Stimulated activated CD4-positive, alpha-beta T cell treated with anti-CD3 and anti-CD28 coated beads, Interleukin-15, amount 100 ng/mL, for 48 hours (primary cell): ENCODE data around the gene CYGB.
"Not testable (repeated sequence)": the region's sequence is repeated elsewhere in the genome, so short reads cannot be mapped to it uniquely, and the experiment has no call there.

Source experiments
- DNase-seq, 2 donors: peaks; one replicate each; pipeline ENCODE4 v3.0.0-alpha.2; 2020; ENCODE audit warnings: low read depth in 2 of 2

Gene CYGB

DNA sequence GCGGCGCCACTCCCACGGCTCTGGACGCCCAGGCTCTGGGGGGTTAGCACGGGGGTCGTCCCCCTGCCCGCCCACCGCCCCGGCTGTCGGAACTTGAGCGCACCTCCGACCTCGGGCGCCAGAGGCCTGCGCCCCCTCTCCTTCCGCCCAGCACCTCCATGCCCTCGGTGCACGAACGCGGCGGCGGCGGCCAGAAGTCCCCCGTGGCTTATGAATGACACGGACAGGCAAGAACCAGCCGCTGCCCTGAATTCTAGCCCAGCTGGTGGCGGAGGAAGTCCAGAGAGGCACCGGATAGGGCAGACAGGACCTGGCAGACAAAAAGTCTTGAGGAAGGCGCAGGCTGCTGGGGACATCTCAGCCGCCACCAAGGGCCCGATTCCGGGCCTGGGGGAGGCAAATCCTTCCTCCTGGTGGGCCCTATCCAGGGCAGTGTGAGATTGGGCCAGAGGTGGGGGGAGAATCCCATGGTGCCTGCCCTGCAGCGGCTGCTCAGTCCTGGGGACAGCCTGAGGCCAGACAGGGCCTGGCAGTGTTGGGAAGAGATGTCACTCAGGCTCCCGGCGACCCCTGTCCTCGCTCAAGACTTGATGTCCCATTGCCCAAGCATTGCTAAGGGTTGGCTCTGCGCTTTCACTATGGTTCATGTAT, 897 bp upstream of the CYGB start:
- no peak for DNase-seq

DNA sequence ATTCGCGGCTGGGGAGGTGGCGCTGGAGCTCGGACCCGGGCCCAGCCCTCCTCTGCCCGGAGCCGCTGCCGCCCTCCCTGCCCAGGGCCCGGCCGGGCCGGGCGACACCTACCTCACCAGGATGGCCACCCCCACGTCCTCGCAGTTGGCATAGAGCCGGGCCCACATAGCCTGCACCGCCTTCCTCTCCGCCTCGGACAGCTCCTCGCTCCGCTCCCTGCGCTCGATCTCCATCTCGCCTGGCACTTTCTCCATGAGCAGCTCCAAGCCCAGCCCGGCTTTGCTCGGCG, 276 bp downstream of the CYGB start:
- DNase-seq = no peak

DNA sequence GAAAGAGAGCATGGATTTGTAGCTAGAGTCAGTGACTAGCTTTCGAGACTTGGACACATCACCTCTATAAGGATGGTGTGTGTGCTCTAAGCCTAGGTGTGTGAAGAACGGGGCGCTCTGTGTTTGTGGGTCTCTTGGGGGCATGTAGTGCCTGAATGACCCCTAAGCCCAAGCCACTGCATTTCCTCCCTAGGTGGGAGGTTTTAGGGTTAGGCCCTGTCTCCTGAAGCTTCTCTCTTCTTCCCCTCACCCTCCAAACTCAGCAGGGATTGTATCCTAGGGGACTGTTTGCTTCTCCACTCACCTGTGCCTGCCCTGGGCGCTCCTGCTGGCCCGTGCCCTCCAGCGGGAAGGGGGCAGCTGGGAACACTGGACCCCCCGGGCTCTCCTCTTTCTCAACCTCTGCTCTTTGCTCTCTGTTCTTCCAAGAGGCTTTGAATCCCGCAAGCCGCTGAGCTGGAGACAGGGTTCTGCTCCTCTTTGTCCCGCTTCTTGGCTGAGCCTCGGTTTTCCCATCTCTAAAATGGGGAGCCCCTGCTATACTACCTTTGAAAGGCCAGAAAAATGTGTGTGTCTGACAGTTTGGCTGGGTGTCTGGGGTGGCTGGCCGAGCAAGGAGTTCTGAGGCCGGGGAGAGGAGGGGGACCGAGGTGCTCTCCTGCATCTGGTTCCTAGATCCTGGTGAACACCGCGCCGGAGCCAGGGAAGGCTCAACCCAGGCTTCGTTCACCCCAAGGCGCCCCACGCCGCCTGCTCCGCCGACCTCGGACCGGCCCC, 810 bp downstream of the CYGB start:
- DNase-seq = no peak

DNA sequence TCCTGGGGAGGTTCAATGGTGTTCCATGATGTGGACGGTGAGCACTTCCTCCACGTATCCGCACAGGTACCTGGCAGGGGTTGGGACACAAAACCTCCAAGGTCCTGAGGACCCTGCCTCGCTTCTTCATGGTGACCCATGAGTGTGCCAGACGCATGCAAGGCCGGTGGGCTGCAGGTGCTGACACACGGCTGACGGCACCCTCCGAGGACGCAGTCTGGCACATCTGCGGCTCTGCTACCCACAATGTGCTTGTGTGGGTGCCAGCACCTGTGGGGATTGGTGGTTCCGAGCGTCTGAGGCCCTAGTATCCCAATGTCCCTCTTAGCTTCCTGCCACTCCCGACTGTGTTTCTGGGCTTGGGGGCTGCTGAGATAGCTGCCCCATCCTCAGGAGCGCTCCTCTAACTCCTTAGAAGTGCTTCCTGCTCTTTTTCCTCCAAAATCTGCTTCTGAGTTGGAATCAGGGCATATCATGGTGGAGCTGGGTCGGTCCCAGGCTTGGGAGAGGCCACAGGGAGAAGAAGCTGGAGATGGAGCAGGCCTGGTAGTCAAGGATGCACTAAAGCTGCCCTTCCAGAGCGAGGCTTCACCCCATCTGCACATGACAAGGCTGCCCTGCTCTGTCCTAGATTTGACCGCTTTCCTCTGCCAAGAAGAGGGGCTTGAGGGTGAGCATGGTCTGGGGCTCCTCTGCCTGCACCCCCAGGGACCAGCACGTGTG, 1.6 kb downstream of the CYGB start:
- no peak for DNase-seq

DNA sequence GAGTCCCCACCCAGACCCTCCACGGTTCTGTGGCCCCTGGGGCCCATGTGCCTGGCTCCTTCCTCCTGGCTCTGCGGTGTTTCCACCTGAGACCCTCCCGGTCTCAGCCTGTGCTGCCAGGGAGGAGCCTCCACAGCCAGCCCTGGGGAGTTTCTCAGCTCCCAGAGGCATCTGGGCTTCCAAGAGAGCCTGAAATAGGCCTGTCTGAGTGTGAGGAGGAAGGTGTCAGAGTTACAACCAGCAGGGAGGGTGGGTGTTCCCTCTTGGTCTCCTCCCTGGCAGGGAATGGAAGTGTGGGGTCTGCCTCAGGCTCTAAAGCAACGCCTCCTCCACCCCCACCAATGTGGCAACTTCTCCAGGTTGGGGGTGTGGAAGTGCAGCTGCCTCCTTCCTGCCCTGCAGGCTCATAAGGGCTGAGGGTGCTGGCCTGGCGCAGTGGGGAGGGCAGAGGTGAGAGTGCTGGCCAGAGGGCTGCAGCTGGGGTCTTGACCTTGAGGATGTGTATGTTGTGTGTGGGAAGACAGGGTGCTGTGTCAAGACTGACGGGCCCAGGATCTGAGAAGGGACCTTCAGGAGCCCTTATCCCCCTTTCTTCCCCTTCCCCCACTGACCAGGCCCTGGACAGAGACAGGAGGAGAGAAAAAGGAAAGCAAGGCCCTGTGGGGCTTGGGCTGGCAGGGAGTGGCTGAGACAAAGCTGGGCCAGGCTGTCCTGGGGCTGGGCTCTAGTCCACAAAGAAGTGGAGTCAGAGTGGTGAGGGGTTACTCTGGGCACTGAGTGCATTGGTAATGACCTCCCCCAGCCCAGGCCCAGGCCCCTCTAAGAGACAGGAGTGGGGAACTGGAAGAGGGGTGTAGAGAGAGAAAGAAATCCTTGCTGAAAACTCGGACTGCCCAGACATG, 2.4 kb downstream of the CYGB start:
- no peak for DNase-seq

DNA sequence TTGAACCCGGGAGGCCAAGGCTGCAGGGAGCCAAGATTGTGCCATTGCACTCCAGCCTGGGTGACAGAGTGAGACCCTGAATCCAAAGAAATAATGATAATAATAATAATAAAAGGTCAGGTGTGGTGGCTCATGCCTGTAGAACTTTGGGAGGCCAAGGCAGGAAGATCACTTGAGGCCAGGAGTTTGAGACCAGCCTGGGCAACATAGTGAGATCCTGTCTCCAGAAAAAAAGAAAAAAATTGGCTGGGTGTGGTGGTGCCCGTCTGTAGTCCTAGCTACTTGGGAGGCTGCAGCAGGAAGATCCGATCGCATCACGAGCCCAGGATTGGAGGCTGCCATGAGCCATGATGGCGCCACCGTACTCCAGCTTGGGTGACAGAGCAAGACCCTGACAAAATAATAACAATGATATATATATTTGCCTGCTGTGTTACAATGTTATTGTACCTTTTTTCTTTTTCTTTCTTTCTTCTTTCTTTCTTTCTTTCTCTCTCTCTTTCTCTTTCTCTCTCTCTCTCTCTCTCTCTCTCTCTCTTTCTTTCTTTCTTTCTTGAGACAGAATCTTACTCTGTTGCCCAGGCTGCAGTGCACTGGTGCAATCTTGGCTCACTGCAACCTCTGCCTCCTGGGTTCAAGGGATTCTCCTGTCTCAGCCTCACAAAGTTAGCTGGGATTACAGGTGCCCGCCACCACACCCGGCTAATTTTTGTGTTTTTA, 3.7 kb downstream of the CYGB start:
- DNase-seq = not testable (repeated sequence)

DNA sequence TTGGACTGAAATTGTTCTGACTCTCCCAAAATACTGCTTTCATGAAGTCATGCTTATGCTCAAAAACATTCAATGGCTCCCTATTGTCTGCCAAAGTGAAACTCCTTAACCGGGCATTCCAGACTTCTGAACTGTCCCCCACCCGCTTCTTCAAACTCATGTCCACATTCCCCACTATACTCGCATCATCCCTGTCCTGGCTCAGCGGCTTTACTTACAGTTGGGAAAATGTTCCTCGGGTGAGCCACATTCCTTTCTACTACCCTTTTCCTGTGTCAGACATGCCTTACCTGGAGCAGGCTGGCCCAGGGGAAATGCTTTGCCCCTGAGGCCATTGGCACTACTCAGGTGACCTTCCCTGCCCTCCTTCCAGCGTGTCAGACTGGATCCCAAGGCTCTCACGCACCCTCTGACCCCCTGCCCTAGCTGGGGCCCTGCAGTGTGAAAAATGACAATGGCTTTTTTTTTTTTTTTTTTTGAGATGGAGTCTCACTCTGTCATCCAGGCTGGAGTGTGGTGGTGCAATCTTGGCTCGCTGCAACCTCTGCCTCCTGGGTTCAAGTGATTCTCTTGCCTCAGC, 5.3 kb downstream of the CYGB start:
- no peak for DNase-seq

DNA sequence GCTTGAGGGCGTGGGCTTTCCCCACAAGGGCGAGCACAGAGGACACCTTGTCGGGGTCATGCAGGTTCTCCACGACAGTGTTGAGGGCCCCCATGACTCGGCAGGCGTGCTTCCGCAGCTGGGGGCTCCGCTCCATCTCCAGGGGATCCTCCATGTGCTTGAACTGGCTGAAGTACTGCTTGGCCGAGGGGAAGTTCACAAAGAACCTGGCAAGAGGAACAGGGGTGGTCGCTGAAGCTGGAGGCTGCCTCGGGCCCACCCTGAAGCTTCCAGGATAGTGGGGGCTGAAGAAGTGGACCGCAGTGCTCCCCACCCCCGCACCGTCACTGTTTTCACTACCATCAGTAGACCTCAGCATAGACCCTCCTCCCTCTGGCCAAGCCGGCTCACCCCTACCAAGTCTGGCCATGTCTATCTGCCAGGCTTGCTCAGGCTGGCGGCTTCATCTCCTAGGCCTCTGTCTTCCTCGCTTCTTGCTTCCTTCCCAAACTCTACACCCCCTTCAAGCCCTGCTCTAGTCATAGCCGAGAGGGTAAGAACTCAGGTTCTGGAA, 5.9 kb downstream of the CYGB start:
- DNase-seq = no peak

DNA sequence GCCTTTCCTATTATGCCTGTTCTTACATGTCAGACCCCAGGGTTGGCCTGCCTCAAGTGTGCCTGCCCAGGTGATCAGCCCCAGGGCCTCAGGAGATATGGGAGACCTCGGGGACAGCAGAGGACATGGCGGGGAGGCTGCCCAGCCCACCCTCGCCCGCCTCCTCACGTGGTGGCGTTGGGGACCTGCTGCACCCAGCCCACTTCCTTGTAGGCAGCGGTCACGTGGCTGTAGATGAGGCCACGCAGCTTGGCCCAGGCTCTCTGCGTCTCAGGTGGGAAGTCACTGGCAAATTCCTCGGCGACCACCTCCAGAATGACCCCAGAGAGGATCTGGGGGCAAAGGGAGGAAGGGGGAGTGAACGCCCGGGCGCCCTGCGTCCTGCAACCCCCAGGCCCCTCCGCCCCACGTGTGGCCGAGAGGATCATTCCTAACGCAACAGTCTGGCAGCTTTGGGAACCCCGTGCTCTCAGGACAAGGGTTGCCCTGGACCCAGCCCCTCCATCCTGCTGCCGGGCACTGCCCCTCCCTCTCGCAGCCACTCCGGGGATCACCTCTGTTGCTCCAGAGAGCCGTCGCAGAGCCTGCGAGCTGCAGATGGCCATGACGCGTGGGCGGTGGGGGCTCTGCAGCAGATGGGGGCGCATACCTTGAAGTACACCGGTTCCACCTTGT, 6.6 kb downstream of the CYGB start:
- DNase-seq = no peak

DNA sequence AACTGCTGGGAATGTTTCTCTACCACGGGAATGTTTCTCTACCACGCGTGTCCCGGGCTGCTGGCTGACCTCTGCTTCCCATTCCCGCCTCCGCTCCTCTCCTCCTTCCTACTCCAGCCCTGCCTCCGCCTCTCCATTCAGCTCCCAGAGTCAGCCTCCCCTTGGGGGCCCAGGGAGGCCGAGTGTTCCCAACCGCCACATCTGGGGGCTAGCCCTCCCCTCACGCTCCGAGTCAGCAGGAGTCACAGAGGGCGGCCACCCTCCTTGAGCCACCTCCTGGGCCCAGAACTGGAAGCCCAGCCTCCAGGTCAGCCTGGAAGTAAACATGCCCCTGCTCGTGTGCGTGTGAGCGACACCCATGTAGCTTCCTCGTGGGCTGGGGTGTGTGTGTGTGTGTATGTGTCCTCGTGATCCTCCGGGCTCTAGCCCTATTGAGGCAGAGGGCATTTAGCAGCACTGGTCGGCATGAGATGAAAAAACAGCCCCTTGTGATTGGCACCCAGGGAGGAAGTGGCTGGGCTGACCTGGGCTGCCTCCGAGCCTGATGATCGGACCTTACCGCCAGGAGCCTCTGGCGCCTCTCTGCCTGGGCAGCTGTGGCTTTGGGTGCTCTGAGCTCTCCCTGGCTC, 7.3 kb downstream of the CYGB start:
- DNase-seq = no peak

DNA sequence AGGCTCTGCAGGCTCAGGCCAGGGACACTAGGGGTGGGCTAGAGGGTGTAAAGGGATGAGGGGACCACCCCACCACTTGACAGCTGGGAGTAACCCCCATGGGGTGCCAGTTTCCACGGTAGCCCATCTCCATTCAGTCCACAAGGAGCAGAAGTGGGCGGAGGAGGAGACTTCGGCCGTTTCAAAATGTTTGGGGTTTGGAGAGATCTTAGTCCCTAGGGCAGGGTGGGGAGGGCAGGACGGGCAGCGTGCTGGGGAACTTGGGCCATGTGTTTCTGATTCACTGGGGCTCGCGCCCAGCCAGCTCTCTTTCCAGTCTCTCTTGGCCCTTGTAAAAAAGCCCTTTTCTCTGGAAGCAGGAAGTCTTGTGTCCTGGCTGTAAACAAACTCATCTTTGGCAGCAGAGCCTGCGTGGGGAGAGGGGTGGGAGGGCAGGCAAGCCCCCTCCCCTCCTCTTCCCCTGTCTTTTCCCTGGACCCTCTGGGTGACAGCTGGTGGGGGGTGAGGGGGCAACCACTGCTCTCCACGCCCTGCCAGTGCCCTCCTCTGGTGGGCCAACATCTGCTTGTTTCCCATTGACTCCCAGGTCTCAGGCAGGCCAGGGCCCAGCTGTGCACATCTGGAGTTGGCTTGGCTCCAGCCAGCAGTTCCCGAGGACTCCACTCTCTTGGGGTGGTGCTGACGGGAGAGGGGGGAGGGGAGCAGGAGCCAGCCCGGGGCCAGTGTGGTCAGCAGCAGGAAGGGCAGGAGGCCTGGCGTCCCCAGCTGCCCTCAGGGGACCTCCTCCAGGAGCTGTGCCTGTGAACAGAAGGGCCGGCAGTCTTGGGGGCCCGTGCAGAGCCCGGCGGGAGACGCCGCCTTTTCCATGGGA, 8.1 kb downstream of the CYGB start:
- no peak for DNase-seq

DNA sequence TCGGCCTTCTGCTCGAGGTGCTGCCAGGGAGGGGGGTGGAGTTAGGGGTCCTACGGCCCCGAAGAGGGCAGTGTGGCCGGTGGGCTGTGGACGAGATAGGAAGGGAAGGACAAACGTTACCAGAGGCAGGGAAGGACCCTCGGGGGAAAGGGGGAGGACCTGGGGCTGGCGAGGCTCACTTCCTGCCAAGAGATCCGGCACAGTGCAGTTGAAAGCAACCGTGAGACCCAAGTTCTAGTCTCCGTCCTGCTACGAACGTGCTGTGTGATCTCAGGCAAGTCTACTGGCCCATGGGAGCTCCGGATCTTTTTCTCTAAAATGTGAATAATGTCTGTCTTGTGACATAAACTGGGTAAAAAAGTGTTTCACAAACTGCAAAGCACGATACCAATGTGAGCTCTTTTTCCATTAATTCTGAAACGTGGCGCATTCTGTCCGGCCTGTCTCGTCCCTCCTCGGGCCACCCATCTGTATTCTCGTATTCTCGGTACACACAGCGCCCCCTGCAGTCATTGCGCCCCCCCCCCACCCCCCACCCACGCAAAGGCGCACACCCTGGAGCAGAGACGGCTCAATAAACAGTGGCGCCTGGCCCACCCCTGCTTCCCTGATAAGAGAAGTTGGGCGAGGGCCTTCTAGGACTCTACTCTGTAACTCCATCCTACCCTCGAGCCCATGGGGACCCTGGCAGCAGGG, 8.8 kb downstream of the CYGB start:
- DNase-seq = no peak

DNA sequence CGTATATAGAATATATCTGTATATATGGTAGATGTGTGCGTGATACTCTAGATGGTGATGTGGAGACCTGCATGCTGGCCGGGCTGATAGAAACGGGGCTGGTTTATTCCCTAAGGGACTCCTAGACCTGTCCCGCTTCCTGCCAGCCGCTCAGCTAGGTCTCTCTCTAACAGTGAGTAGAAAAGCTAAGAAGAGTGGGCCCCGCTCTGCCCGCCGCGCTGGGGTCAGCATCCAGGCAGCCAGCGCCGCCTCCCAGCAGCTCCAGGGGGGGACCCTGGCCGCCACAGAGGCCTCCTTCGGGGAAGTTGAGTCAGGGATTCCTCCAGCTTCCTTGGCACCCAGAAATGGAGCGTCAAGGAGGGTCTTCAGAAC, 9.4 kb downstream of the CYGB start:
- DNase-seq = no peak

DNA sequence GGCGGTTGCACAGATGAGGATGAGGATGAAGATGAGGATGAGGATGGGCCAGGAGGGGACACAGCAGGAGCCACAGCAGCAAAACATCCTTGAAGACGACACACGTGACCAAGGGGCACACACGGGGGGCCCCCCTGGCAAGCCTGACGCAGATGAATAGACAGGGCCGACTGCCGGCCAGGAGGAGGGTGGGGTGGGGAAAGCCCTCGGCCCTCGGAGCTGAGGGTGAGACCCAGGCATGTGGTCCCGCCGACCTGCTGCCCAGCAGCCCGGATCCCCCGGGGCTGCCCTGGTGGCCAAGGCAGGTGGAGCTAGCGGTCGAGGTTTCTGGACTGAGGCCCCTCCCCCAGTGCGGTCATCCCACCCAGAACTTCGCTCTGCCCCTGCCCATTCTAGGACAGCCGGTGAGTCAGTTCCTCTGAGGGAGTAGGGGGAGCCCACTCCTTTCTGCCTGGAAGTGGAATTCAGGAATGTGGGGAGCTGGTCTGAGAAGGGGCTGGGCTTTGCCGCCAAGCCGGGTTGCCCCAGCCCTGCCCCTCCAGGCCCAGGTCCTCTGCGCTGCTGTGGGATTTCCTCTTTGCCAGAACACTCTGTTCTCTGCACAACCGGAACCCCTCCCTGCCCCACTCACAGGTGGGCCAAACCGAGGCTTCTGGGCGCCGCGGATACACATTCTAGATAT, 9.9 kb downstream of the CYGB start:
- DNase-seq = no peak

DNA sequence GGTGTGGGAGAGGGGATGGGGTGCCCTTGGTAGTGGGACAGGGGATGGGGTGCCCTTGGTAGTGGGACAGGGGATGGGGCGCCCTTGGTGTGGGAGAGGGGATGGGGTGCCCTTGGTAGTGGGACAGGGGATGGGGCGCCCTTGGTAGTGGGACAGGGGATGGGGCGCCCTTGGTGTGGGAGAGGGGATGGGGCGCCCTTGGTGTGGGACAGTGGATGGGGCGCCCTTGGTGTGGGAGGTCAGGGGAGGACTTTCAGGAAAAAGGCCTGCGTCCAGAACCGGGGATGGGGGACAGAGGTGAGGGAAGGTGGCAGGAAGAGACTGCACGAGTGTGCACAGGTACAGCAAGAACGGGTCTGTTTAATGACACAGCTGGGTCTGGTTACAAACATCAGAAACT, 10.5 kb downstream of the CYGB start:
- DNase-seq = not testable (repeated sequence)

DNA sequence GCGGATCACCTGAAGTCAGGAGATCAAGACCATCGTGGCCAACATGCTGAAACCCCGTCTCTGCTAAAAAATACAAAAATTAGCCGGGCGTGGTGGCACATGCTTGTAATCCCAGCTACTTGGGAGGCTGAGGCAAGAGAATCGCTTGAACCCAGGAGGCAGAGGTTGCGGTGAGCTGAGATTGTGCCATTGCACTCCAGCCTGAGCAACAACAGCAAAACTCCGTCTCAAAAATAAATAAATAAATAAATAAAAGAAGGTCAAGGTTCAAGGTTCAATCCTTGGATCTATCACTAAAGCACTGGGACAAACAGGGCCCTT, 12.0 kb downstream of the CYGB start:
- DNase-seq = not testable (repeated sequence)

DNA sequence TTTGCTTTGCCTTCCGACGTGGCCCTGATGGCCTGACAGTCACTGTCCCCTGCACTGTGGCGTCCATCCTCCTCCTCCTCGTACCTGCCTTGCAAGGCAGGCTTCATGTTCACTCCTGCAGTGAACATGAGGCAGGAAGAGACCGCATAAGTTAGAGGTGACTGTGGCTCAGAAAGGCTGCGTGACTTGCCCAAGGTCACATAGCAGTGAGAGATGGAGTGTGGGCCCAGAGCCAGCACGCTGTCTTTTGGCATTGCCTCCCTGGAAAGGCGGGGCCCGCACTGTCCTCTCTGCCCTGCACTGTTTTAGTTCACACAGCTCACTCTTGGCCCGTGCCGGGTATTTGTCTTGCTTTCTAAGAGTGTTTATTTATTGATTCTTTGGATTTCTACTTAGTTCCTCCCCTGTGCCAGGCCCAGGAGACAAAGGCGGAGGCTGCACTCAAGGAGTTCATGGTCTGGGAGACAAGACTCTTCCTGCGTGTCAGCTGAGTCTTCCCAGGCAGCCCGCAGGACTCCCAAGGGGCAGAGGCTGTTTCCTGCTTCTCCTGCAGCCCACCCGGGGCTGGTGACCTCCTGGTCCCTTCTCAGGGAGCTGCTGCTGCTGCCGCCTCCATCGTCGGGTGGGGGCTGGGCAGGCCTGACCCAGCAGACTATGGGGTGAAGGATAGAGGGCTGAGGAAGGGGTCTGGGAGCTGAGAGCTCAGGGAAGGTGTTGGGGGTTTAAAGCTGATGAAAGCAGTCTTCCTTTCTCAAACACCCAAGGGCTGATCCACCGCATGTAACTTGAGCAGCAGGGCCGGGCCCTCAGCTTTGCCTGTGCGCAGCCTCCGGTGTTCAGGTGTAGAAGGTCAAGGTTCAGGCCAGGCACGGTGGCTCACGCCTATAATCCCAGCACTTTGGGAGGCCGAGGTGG, 12.7 kb downstream of the CYGB start:
- no peak for DNase-seq
